Activated CD4-positive, CD25-positive, alpha-beta regulatory T cell treated with anti-CD3 and anti-CD28 coated beads, Interleukin-2, amount 50 U/mL, for 72 hours (primary cell): ENCODE measurements around the gene PIH1D2.
"Not testable (repeated sequence)": the region's sequence is repeated elsewhere in the genome, so short reads cannot be mapped to it uniquely, and the experiment has no call there.

ENCODE experiments used
- DNase-seq: peaks from one replicate; pipeline ENCODE4 v3.0.0; 2021

The PIH1D2 gene

GRCh38 chr11:112073941-112074811 lies at the start of gene PIH1D2, which contains the start of gene NKAPD1:
Gene PIH1D2, minus strand, starts transcription at chr11:112074017. Its CDS starts 843 bp downstream, at chr11:112073174.
Gene NKAPD1, plus strand, starts transcription at chr11:112074299. Its CDS starts 1,276 bp downstream, at chr11:112075575.
- DNase-seq = peak; percentile 68

GRCh38 chr11:112123129-112123528 lies 49.3 kb upstream of the PIH1D2 start:
- no peak for DNase-seq

GRCh38 chr11:112121981-112122615 lies 48.3 kb upstream of the PIH1D2 start:
- DNase-seq = no peak

- no peak for DNase-seq
Observed at GRCh38 chr11:112118176-112118575, 44.4 kb upstream of the PIH1D2 start.

- DNase-seq = no peak
Observed at GRCh38 chr11:112115386-112115785, 41.6 kb upstream of the PIH1D2 start.

GRCh38 chr11:112114460-112114859 lies 40.6 kb upstream of the PIH1D2 start:
- no peak for DNase-seq

GRCh38 chr11:112113539-112114457 lies 40.0 kb upstream of the PIH1D2 start:
- no peak for DNase-seq

- no peak for DNase-seq
Observed at GRCh38 chr11:112106070-112106469, 32.3 kb upstream of the PIH1D2 start.

GRCh38 chr11:112103446-112103845 lies 29.6 kb upstream of the PIH1D2 start:
- no peak for DNase-seq

GRCh38 chr11:112100462-112100861 lies 26.6 kb upstream of the PIH1D2 start:
- DNase-seq = no peak

- DNase-seq = no peak
Observed at GRCh38 chr11:112097734-112098528, 24.1 kb upstream of the PIH1D2 start.

- no peak for DNase-seq
Observed at GRCh38 chr11:112096194-112096593, 22.4 kb upstream of the PIH1D2 start.

- DNase-seq = not testable (repeated sequence)
Observed at GRCh38 chr11:112095302-112095701, 21.5 kb upstream of the PIH1D2 start.

GRCh38 chr11:112087212-112087611 lies 13.4 kb upstream of the PIH1D2 start:
- no peak for DNase-seq

- peak; percentile 91 for DNase-seq
Observed at GRCh38 chr11:112086422-112087191, 12.8 kb upstream of the PIH1D2 start, which contains the start of the genes SDHD and TIMM8B. Gene SDHD, plus strand, starts transcription at chr11:112086873. Its CDS starts 35 bp downstream, at chr11:112086908. Gene TIMM8B, minus strand, starts transcription at chr11:112086756. Its CDS starts 33 bp downstream, at chr11:112086723.

GRCh38 chr11:112085822-112086421 lies 12.1 kb upstream of the PIH1D2 start:
- peak; percentile 47 for DNase-seq

- DNase-seq = no peak
Observed at GRCh38 chr11:112082729-112083128, 8.9 kb upstream of the PIH1D2 start.

- no peak for DNase-seq
Observed at GRCh38 chr11:112062923-112063322, 10.9 kb downstream of the PIH1D2 start.

- no peak for DNase-seq
Observed at GRCh38 chr11:112058103-112058502, 15.7 kb downstream of the PIH1D2 start.

- DNase-seq = no peak
Observed at GRCh38 chr11:112057170-112057569, 16.6 kb downstream of the PIH1D2 start.

GRCh38 chr11:112051768-112052167 lies 22.0 kb downstream of the PIH1D2 start:
- DNase-seq = no peak
